Measurements from ENCODE around the gene PLS1.

DNA sequence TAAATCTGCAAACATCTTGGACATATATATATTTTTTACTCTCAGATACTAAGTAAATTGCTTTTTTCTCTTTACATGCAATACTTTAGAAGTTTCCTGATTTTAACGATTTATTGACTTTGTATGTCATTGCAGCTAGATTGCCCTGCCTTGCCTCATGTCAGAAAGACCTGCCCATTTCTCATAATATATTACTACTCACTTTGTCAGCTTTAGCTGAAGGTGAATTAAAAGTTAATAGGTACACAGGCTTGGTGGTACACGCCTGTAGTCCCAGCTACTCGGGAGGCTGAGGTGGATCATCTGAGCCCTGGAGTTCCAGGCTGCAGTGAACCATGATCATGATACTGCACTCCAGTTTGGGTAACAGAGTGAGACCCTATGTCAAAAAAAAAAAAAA, 52.8 kb downstream of the PLS1 start:
- TF ChIP-seq POLR2A (IDR thresholded peaks at IDR 0.05) (no peak), CTCF (IDR thresholded peaks at IDR 0.05) (no peak)
